Measurements from ENCODE around the gene IDUA. TPM values are rescaled to one million over a fixed set of nuclear protein-coding genes. Genes with fewer than 3 reads are reported as not detected.

IDUA gene
- total and polyA plus RNA-seq, 2 of the 4 experiments (the other 2 are of a cell fraction) = 0.72 to 12.5 TPM

DNA sequence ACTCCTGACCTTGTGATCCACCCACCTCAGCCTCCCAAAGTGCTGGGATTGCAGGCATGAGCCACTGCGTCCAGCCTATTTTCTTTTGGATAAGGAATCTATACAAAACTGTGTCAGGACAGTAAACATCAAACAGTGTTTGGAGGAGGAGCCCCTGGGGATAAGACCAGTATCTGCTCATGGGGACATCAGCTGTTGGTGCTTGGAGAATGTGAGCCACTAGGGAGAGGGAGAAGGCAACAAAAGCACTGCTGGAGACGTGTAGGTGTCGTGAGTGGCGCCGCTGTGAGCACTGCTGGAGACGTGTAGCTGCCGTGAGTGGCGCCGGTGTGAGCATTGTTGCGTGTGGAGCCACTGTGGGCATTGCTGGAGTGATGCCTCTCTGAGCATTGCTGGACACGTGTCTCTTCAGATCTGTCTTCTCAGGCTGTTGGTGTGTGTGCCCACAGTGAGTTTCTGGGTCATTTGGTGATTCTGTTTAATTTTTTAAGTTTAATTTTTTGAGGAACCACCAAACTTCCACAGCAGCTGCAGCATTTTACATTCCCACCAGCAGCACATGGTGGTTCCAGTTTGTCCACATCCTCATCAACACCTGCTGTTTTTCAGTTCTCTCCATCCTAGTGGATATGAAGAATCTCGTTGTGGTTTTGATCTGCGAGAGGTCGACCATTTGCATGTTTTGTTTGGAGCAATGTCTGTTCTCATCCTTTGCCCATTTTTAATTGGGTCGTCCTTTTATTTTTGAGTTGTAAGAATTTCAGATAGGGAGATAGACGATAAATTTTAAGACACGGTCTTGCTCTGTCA lies 32.4 kb upstream of the IDUA start:
- H2AK5ac ChIP-seq (ENCODE audit: low read depth, low read length) = no peak overlapping the region
- peaks cover 22% of the 10 kb centered on the region for H3K36me3 ChIP-seq (ENCODE audit: control insufficient read depth, insufficient read depth, low read length)
- dilution Hi-C loops (cut with HindIII; ENCODE audit: low sequenced_read_pairs, unreplicated experiment) (no loop called here), intact Hi-C loops (cut with micrococcal nuclease) (no loop called here), in situ Hi-C loops (cut with MboI; ENCODE audit: low sequenced_read_pairs) (no loop called here)
- H3K79me1 ChIP-seq (ENCODE audit: low read depth in 1 of 2, low read length in 2 of 2) = no peaks in the 10 kb centered on the region
- no peak overlapping the region for H4K5ac ChIP-seq (ENCODE audit: low read depth, low read length)
- H3K27me3 ChIP-seq (ENCODE audit: control insufficient read depth, insufficient read depth, low read length) = no peaks in the 10 kb centered on the region
- POLR2A ChIA-PET (ENCODE audit: unreplicated experiment) = no interaction called here
- H3K9me1 ChIP-seq (ENCODE audit: insufficient read depth, low read length) = 0 out of 2 replicates have a peak, but pooled peaks cover 5% of the 10 kb centered on the region
- 0 out of 2 replicates have a peak, but pooled peaks cover 7% of the 10 kb centered on the region for H4K20me1 ChIP-seq (ENCODE audit: insufficient read depth, low read length)
- H4K8ac ChIP-seq (ENCODE audit: low read depth in 2 of 2, low read length in 2 of 2) = no peak overlapping the region
- H3K4me1 ChIP-seq (ENCODE audit: control insufficient read depth, insufficient read depth, low read length) = no peaks in the 10 kb centered on the region
- H3K27ac ChIP-seq (ENCODE audit: insufficient read depth, low read length) = no peak overlapping the region
- H3K9ac ChIP-seq (ENCODE audit: low read depth, low read length) = no peak overlapping the region
- no peak overlapping the region for H3K14ac ChIP-seq (replicated peaks; ENCODE audit: low read depth, low read length)
- no peak overlapping the region for H3K4me2 ChIP-seq (ENCODE audit: low read depth, low read length)
- TF ChIP-seq RAD21 (IDR thresholded peaks at IDR 0.05; ENCODE audit: low read length) (no peak), MAFK (IDR thresholded peaks at IDR 0.05; ENCODE audit: low read depth, low read length) (no peak), RCOR1 (IDR thresholded peaks at IDR 0.05; ENCODE audit: insufficient replicate concordance, low read length) (no peak), CEBPB (IDR thresholded peaks at IDR 0.05; ENCODE audit: low read depth, low read length) (no peak), SMC3 (IDR thresholded peaks at IDR 0.05; ENCODE audit: low read depth, low read length) (no peak), CHD1 (IDR thresholded peaks at IDR 0.05; ENCODE audit: low read depth, low read length) (no peak), CTCF (conservative IDR thresholded peaks at IDR 0.05; ENCODE audit: low read depth, low read length) (no peak), MAZ (IDR thresholded peaks at IDR 0.05; ENCODE audit: borderline replicate concordance, low read depth, low read length) (no peak), ELK1 (IDR thresholded peaks at IDR 0.05; ENCODE audit: borderline replicate concordance, low read depth, low read length) (no peak)
- TF ChIP-seq, protein P1, sequence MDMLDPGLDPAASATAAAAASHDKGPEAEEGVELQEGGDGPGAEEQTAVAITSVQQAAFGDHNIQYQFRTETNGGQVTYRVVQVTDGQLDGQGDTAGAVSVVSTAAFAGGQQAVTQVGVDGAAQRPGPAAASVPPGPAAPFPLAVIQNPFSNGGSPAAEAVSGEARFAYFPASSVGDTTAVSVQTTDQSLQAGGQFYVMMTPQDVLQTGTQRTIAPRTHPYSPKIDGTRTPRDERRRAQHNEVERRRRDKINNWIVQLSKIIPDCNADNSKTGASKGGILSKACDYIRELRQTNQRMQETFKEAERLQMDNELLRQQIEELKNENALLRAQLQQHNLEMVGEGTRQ (IDR thresholded peaks at IDR 0.05; ENCODE audit: low read depth, low read length) = no peak
- H3K4me3 ChIP-seq (ENCODE audit: insufficient read depth, low read depth, low read length) = no peak overlapping the region
- H3K23ac ChIP-seq (ENCODE audit: low read depth, low read length) = no peak overlapping the region
- CTCF ChIA-PET = no interaction called here
- H3K18ac ChIP-seq (ENCODE audit: low read depth, low read length) = no peak overlapping the region
- H2BK5ac ChIP-seq (ENCODE audit: low read depth, low read length, poor library complexity, severe bottlenecking) = no peak overlapping the region
- no peak overlapping the region for H2AK9ac ChIP-seq (replicated peaks; ENCODE audit: low read depth, low read length, poor library complexity)
- no peak overlapping the region for H3K56ac ChIP-seq (ENCODE audit: extremely low read depth, insufficient read depth, low read length)
- no TSS peak for BruUV-seq (replicated peaks)
- no peak overlapping the region for H2BK15ac ChIP-seq (ENCODE audit: low read depth, low read length)
- ATAC-seq (ENCODE audit: low read depth) (no peak), DNase-seq (no peak)
- WGBS, 2 experiments (ENCODE audit: extremely low coverage in 2 of 2, insufficient read length in 1 of 2) = 95% methylated on average over 9 of the region's 17 CpGs; no CpG with 5 or more reads in 1 of the 2 experiments
- H2BK20ac ChIP-seq (ENCODE audit: low read depth, low read length) = no peak overlapping the region
- no peak overlapping the region for H3K4ac ChIP-seq (ENCODE audit: low read depth, low read length)
- H4K91ac ChIP-seq (ENCODE audit: insufficient read depth, low read depth, low read length) = no peak overlapping the region
- no peaks in the 10 kb centered on the region for H3K9me3 ChIP-seq (ENCODE audit: control insufficient read depth, insufficient read depth, low read length)
- no peak overlapping the region for H2BK120ac ChIP-seq (ENCODE audit: low read depth, low read length)
- no peak overlapping the region for H2AFZ ChIP-seq (replicated peaks; ENCODE audit: low read length, poor library complexity)
